Esophagus squamous epithelium (tissue), 5 donors: ENCODE data around the gene RPL7L1. TPM values are rescaled to one million over a fixed set of nuclear protein-coding genes. Genes with fewer than 3 reads are reported as not detected.

Source experiments
- DNase-seq: peaks from one replicate; lab custom pipeline; 2025; lab: John Stamatoyannopoulos, UW
- H3K27ac ChIP-seq, 4 donors: fragments of 200-600 bp; sonication (generic); one replicate each; pipeline ENCODE4 v1.5.1; 2016 to 2019; ENCODE audit warnings: mild to moderate bottlenecking in 1 of 4
- H3K27me3 ChIP-seq, 4 donors: fragments of 200-600 bp; sonication (generic); 1 replicate in 3 of 4; 2 replicates in 1 of 4; pipeline versions ENCODE4 v1.5.1 to v1.6.0; 2017 to 2021; ENCODE audit warnings: antibody characterized with exemption in 1 of 4
- H3K36me3 ChIP-seq, 3 donors: fragments of 200-600 bp; sonication (generic); one replicate each; pipeline ENCODE4 v1.5.1; 2016 to 2019
- H3K4me1 ChIP-seq, 3 donors: fragments of 200-600 bp; sonication (generic); one replicate each; pipeline ENCODE4 v1.5.1; 2017 to 2019
- H3K4me3 ChIP-seq, 4 donors: fragments of 200-600 bp; sonication (generic); 1 replicate in 3 of 4; 2 replicates in 1 of 4; pipeline ENCODE4 v1.5.1; 2016 to 2019; ENCODE audit warnings: mild to moderate bottlenecking in 2 of 4, moderate library complexity in 1 of 4
- H3K9me3 ChIP-seq, 3 donors: fragments of 200-600 bp; sonication (generic); one replicate each; pipeline ENCODE4 v1.5.1; 2016 to 2019
- CTCF ChIP-seq, 6 experiments: fragments of 450-650 bp in 4 of 6; fragments of 200-600 bp in 2 of 6; sonication (generic) in 2 of 6; IDR thresholded peaks; one replicate each; pipeline ENCODE4 v1.5.1; 2016 to 2019; ENCODE audit warnings: antibody characterized with exemption in 6 of 6, mild to moderate bottlenecking in 4 of 6, moderate library complexity in 4 of 6
- POLR2A ChIP-seq, 4 donors: fragments of 450-650 bp; IDR thresholded peaks; one replicate each; pipeline ENCODE4 v1.6.1; 2017; ENCODE audit warnings: antibody characterized with exemption in 4 of 4, mild to moderate bottlenecking in 4 of 4, moderate library complexity in 3 of 4
- WGBS, 2 donors: methylation state at CpG; one replicate each; pipeline ENCODE4 v1.1.5; 2018; 5-methylcytosine and 5-hydroxymethylcytosine counted together
- intact Hi-C: fragments of 100-400 bp; cut with DNase I; formaldehyde crosslinking; loops from one replicate; pipeline ENCODE4 v1.15.0; 2022
- total RNA-seq, 4 donors: library from RNA; depleted of rRNA; stranded (reverse); fragments of >200 nt; gene quantifications; one replicate each; pipeline ENCODE4 v1.1.0, GENCODE V29; 2016
- donor health status: DM: yes; HTN: yes; CAD: no.

Gene RPL7L1
- total RNA-seq, 4 donors from 2014 or later: 67.4 to 122 (median 92.2) TPM

GRCh38 chr6:42935322-42935721 lies 55.9 kb downstream of the RPL7L1 start:
- 64 to 80% methylated on average over 7 of the region's 7 CpGs for WGBS, 2 donors
- TF ChIP-seq CTCF (IDR thresholded peaks at IDR 0.05): no peak
- no peak for TF ChIP-seq POLR2A (IDR thresholded peaks at IDR 0.05)
- Histone ChIP-seq H3K27ac (no peak overlapping the region), H3K27me3 (no peaks in the 10 kb centered on the region), H3K9me3 (no peaks in the 10 kb centered on the region), H3K36me3 (peaks cover 25 to 69% (median 31%) of the 10 kb centered on the region in 3 donors), H3K4me3 (no peak overlapping the region), H3K4me1 (peaks cover 3 to 43% (median 24%) of the 10 kb centered on the region in 3 donors)
- DNase-seq: no peak
- intact Hi-C loops: no loop called here

- WGBS, 2 donors: 92% methylated on average over 11 of the region's 11 CpGs
- H3K27ac ChIP-seq: no peak overlapping the region
- TF ChIP-seq POLR2A (IDR thresholded peaks at IDR 0.05): no peak
- no peak for TF ChIP-seq CTCF (IDR thresholded peaks at IDR 0.05)
- no peaks in the 10 kb centered on the region for H3K9me3 ChIP-seq
- H3K27me3 ChIP-seq: no peaks in the 10 kb centered on the region
- peaks cover 25 to 79% (median 31%) of the 10 kb centered on the region in 3 donors for H3K36me3 ChIP-seq
- DNase-seq: no peak
- H3K4me3 ChIP-seq: no peak overlapping the region
- intact Hi-C loops: no loop called here
- peaks cover 0 to 32% (median 13%) of the 10 kb centered on the region in 3 donors for H3K4me1 ChIP-seq
Measured at GRCh38 chr6:42936398-42936797, 57.0 kb downstream of the RPL7L1 start.

- H3K4me1 ChIP-seq: peaks cover 0 to 19% (median 7%) of the 10 kb centered on the region in 3 donors
- no peaks in the 10 kb centered on the region for H3K9me3 ChIP-seq
- no peak overlapping the region for H3K27ac ChIP-seq
- no peak overlapping the region for H3K4me3 ChIP-seq
- no peak for DNase-seq
- peaks cover 25 to 89% (median 31%) of the 10 kb centered on the region in 3 donors for H3K36me3 ChIP-seq
- TF ChIP-seq POLR2A (IDR thresholded peaks at IDR 0.05) (no peak), CTCF (IDR thresholded peaks at IDR 0.05) (no peak)
- no peaks in the 10 kb centered on the region for H3K27me3 ChIP-seq
- intact Hi-C loops: no loop called here
- 87 to 88% methylated on average over 11 to 13 of the region's 13 CpGs for WGBS, 2 donors
Measured at GRCh38 chr6:42937548-42938427, 58.4 kb downstream of the RPL7L1 start.

- WGBS, 2 donors: 74 to 85% methylated on average over 2 to 4 of the region's 5 CpGs
- intact Hi-C loops: no loop called here
- no peak overlapping the region for H3K27ac ChIP-seq
- no peak overlapping the region for H3K4me3 ChIP-seq
- DNase-seq: no peak
- H3K9me3 ChIP-seq: no peaks in the 10 kb centered on the region
- peaks cover 0 to 12% (median 3%) of the 10 kb centered on the region in 3 donors for H3K4me1 ChIP-seq
- H3K27me3 ChIP-seq: no peaks in the 10 kb centered on the region
- TF ChIP-seq CTCF (IDR thresholded peaks at IDR 0.05) (no peak), POLR2A (IDR thresholded peaks at IDR 0.05) (no peak)
- peaks cover 25 to 93% (median 31%) of the 10 kb centered on the region in 3 donors for H3K36me3 ChIP-seq
Measured at GRCh38 chr6:42938428-42938796, 59.0 kb downstream of the RPL7L1 start.
